Neural cell (in vitro differentiated cells): Measurements from ENCODE around the gene GSDME.

Experiments
- EP300 ChIP-seq: fragments of 450-650 bp; conservative IDR thresholded peaks from 2 replicates; pipeline ENCODE4 v1.6.1; 2014; ENCODE audit warnings: antibody characterized with exemption, mild to moderate bottlenecking, moderate library complexity; ENCODE audit not compliant: poor library complexity, severe bottlenecking
- EZH2 ChIP-seq: fragments of 200-600, 300-800 bp; shearing (Covaris generic), sonication (generic); IDR thresholded peaks from 2 replicates; pipeline ENCODE4 v1.6.1; 2014; ENCODE audit warnings: antibody characterized with exemption, low read length, borderline replicate concordance, mild to moderate bottlenecking; ENCODE audit not compliant: insufficient read depth, poor library complexity, severe bottlenecking
- MXI1 ChIP-seq: fragments of 450-650 bp; conservative IDR thresholded peaks from 2 replicates; pipeline ENCODE4 v1.6.1; 2014; ENCODE audit warnings: antibody characterized with exemption, mild to moderate bottlenecking; ENCODE audit not compliant: poor library complexity, severe bottlenecking
- POLR2AphosphoS5 ChIP-seq: IDR thresholded peaks from 2 replicates; pipeline ENCODE4 v1.6.1; 2012
- RAD21 ChIP-seq: fragments of 450-650 bp; conservative IDR thresholded peaks from 2 replicates; pipeline ENCODE4 v1.6.1; 2014; ENCODE audit warnings: antibody characterized with exemption, mild to moderate bottlenecking, moderate library complexity
- REST ChIP-seq: IDR thresholded peaks from 2 replicates; pipeline ENCODE4 v1.6.1; 2012; ENCODE audit warnings: borderline replicate concordance
- SMC3 ChIP-seq: fragments of 450-650 bp; conservative IDR thresholded peaks from 2 replicates; pipeline ENCODE4 v1.6.1; 2014; ENCODE audit warnings: antibody characterized with exemption, mild to moderate bottlenecking, moderate library complexity; ENCODE audit not compliant: poor library complexity
- TAF1 ChIP-seq: IDR thresholded peaks from 2 replicates; pipeline ENCODE4 v1.6.1; 2012; ENCODE audit warnings: low read depth
- TF ChIP-seq, protein P1 (sequence below): fragments of 450-650 bp; IDR thresholded peaks from 2 replicates; pipeline ENCODE4 v1.5.1; 2014; ENCODE audit warnings: antibody characterized with exemption, mild to moderate bottlenecking, moderate library complexity; ENCODE audit not compliant: poor library complexity, severe bottlenecking

- TF ChIP-seq, protein P1, sequence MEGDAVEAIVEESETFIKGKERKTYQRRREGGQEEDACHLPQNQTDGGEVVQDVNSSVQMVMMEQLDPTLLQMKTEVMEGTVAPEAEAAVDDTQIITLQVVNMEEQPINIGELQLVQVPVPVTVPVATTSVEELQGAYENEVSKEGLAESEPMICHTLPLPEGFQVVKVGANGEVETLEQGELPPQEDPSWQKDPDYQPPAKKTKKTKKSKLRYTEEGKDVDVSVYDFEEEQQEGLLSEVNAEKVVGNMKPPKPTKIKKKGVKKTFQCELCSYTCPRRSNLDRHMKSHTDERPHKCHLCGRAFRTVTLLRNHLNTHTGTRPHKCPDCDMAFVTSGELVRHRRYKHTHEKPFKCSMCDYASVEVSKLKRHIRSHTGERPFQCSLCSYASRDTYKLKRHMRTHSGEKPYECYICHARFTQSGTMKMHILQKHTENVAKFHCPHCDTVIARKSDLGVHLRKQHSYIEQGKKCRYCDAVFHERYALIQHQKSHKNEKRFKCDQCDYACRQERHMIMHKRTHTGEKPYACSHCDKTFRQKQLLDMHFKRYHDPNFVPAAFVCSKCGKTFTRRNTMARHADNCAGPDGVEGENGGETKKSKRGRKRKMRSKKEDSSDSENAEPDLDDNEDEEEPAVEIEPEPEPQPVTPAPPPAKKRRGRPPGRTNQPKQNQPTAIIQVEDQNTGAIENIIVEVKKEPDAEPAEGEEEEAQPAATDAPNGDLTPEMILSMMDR, result no peak
- no peak for TF ChIP-seq TAF1
- no peak for TF ChIP-seq POLR2AphosphoS5
- TF ChIP-seq REST, result no peak
- TF ChIP-seq EP300, result no peak
- TF ChIP-seq RAD21, result no peak
- no peak for TF ChIP-seq SMC3
- TF ChIP-seq EZH2, result no peak
- no peak for TF ChIP-seq MXI1
Observed at GRCh38 chr7:24718977-24719491, 38.2 kb downstream of the GSDME start.
